CD4-positive, alpha-beta T cell treated with Interleukin-17A for 1 hour (primary cell): ENCODE measurements around the gene LMAN2L.
A peak's percentile ranks its signal among the peaks of the same experiment; 100 is the strongest.

Source experiments
- DNase-seq: peaks from one replicate; pipeline ENCODE4 v3.0.0-alpha.2; 2020

Gene LMAN2L, protein sequence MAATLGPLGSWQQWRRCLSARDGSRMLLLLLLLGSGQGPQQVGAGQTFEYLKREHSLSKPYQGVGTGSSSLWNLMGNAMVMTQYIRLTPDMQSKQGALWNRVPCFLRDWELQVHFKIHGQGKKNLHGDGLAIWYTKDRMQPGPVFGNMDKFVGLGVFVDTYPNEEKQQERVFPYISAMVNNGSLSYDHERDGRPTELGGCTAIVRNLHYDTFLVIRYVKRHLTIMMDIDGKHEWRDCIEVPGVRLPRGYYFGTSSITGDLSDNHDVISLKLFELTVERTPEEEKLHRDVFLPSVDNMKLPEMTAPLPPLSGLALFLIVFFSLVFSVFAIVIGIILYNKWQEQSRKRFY

DNA sequence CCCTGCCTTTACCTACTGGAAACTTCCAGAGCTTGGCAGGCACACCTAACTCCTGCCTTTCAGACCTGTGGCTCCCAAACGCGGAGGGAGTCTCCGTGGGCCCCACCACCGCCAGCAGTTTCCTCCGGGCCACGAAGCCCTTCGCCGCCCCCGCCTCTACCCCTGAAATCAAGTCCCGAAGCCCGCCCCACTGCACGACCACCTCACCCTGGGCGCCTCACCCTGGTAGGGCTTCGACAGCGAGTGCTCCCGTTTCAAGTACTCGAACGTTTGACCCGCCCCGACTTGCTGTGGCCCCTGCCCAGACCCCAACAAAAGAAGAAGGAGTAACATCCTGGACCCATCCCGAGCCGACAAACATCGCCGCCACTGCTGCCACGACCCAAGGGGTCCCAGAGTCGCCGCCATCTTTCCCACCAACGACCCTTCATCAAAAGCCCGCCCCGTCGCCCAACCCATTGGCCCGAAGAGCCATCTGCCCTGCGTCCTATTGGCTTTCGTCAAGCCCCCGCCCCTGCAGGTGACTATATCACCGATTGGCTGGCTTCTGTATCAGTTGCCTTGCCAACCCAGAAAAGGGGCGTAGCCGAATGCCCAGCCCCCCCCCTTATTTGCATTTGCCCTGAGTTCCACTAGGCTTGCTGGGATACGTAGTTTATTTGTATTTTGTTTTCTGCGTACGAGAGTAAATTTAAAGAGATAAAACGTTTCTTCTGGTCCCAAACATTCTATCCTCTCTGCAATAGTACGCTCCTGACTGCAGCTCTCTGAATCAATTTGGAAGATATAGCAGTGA lies at the start of gene LMAN2L:
LMAN2L (minus strand) TSS at position 432 of the 796 bp plus-strand sequence; CDS start at position 408, 24 bp downstream.
- peak; percentile 98 for DNase-seq

DNA sequence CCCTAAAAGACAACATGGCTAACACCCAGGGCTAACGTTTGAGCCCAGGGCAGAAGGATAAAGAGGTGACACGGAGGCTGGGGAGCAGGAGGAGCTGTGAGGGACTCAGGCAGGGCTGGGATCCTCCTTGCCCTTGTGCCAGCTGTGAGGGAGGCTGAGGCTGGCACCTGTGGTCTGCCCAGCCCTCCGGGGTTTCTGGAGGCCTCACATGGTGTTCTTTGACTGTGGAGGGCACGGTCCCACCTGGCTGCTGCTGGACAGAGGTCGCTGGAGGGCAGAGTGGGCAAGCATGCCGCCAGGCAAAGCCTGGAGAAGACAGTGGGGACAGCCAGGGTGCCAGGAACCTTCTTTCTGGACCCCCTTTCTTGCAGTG lies 49.4 kb upstream of the LMAN2L start:
- DNase-seq: no peak

DNA sequence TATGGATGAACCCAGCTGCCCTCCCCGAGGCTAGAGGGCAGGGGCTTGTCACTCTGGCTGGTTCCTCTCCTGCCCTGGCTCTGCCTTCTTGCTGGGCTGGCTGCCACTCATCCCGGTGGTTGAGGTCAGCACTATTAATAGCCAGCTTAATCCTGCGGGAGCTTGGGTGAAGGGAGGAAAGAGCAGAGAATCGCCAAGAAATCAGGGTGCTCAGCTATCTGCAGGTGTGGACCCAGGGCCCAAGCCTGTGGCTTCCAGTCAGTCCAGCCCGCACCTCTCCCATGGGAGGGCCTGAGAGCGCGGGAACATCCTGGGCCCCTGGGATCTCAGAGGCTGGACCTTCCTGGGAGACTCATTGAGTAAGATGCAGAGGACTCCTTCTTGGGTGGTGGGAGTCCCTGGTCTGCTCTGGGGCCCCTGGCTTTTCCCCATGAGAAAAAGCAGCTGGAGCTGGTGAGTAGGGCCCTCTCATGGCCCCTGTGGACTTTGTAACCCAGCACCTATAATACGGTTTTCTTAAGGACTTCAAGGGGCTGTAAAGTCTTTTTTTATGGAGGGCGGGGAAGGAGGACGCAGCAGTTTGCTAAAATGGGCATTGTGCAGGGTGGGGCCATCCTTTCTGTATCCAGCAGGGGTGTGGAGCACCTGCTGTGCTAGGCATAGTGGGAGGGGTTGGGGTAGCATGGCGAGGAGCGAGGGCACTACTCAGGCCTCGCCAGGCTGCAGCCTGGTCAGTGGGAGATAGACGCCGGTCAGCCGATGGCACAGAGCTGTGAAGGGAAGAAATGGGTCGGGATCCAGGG lies 48.8 kb upstream of the LMAN2L start:
- no peak for DNase-seq

DNA sequence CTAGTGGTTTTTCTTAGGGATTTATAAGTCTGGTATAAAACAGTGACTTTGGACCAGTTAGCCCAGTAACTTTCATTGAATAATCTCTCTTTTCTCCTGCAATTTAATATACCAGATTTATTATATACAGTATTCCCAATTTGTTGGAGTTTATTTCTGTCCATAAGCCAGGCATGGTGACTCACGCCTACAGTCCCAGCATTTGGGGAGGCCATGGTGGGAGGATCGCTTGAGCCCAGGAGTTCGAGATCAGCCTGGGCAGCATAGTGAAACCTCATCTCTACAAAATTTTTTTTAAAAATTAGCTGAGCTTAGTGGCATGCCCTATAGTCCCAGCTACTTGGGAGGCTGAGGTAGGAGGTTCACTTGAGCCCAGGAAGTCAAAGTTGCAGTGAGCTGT lies 47.5 kb upstream of the LMAN2L start:
- no peak for DNase-seq

DNA sequence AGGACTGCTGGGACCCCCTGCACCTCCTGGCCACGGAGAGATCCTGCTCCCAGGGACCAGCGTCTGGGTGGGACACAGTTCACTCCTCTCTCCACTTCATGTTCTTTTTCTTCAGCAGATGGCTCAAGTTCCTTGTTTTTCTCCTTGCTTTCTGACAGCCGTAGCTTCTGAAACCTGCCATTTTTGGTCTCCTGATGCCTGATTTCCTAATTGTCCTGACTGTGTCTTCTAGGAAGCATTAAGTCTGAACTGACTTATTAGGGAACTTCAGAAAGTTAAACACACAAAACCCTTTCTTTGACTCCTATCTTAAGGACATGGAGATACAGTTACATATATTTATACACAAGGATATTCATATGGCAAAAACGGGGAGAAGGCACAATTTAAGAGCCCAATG lies 43.5 kb upstream of the LMAN2L start:
- no peak for DNase-seq

DNA sequence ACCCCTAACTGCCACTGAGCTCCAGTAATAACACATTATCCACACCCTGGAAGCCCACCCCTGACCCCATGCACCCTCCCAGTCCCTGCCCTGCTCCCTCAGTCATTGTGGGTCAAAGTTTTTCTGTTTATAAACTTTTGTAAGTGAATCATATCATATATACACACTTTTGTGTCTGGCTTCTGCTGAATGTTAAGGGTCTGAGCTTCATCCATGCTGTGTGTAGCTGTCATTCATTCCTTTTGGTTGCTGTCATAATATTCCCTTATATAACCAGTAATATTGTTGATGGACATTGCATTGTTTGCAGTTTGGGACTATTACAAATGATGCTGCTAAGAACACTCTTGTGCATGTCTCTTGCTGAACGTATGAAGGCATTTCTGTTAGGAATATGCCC lies 35.3 kb upstream of the LMAN2L start:
- DNase-seq: no peak

DNA sequence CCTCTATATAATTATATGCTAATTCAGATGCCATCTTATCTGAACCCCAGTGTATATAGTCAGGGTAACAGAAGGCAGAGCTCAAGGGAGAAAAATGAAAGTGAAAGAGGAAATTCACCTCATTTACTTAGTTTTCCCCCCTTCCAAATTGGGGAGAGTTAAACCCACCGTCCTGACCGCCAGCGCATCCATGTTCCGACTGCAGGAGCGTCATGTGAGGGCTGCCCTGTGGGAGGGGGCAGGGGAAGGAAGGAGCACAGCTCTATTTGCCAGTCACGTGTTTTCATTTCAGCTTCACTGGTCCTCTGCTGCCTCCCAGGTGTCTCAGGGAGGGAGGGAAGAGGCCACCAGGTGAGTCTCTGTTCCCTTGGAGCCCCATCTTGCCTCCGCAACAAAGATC lies 34.1 kb upstream of the LMAN2L start:
- peak; percentile 75 for DNase-seq

DNA sequence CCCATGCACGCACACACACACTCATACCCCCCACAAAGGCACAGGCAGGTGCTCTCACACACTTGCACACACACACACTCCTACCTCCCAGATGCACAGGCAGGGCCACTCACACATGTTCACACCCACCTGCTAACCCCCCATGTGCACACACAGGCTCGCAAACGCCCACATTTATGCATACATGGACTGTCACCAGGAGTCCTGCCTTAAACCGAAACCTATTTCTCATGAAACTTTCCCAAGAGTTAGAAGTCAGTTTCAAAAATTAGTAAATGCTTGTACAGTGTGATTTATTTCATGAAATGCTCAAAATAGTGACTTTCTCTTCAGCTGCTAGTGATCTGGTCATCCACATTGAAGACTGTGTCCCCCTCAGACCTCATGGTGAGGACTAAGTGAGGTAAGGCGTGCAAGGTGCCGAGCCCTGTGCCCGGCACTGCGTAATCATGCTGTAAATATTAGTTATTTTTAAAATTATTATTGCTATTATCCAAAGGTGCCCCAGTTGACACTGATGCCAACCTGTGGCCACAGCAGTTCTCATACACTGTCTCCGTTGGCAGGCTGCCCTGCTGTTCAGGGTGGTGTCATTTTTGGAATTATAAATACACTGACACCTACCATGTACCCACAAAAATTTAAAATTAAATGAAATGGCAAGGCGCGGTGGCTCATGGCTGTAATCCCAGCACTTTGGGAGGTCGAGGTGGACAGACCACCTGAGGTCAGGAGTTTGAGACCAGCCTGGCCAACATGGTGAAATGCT lies 33.2 kb upstream of the LMAN2L start:
- peak; percentile 23 for DNase-seq

DNA sequence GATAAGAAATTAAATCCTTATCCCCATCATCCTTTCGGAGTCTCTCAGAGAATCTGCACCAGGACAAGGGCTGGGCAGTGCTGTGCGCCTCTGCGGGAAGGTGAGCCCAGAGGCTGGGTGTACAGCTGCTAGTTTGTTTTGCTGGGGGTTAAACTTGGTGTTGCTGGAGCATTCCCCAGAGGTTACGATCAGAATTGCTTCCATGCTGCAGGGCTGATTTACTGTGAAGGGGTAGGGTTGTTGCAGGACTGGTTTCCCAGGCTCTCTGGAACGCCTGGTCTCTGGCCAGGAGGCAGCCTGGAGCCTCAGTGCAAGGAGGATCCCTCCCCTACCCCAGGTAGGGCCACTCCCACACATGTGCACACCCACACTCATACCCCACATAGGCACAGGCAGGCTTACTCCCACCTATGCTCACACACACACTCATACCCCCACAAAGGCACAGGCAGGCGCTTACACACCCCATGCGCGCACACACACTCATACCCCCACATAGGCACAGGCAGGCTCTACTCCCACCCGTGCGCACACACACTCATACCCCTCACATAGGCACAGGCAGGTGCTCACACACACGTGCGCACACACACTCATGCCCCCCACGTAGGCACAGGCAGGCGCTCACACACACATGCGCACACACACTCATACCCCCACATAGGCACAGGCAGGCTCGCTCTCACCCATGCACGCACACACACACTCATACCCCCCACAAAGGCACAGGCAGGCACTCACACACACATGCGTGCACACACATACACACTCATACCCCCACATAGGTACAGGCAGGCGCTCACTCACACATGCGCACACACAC lies 32.1 kb upstream of the LMAN2L start:
- DNase-seq: no peak

GRCh38 chr2:96770442-96771202 lies 30.8 kb upstream of the LMAN2L start:
- no peak for DNase-seq

GRCh38 chr2:96769814-96770213 lies 29.9 kb upstream of the LMAN2L start:
- DNase-seq: no peak

GRCh38 chr2:96768083-96768561 lies 28.3 kb upstream of the LMAN2L start:
- no peak for DNase-seq

- no peak for DNase-seq
These were observed 27.4 kb upstream of the LMAN2L start for GRCh38 chr2:96767135-96767871.

GRCh38 chr2:96764253-96764637 lies 24.4 kb upstream of the LMAN2L start:
- DNase-seq: no peak

GRCh38 chr2:96763511-96764252 lies 23.8 kb upstream of the LMAN2L start:
- DNase-seq: no peak

DNA sequence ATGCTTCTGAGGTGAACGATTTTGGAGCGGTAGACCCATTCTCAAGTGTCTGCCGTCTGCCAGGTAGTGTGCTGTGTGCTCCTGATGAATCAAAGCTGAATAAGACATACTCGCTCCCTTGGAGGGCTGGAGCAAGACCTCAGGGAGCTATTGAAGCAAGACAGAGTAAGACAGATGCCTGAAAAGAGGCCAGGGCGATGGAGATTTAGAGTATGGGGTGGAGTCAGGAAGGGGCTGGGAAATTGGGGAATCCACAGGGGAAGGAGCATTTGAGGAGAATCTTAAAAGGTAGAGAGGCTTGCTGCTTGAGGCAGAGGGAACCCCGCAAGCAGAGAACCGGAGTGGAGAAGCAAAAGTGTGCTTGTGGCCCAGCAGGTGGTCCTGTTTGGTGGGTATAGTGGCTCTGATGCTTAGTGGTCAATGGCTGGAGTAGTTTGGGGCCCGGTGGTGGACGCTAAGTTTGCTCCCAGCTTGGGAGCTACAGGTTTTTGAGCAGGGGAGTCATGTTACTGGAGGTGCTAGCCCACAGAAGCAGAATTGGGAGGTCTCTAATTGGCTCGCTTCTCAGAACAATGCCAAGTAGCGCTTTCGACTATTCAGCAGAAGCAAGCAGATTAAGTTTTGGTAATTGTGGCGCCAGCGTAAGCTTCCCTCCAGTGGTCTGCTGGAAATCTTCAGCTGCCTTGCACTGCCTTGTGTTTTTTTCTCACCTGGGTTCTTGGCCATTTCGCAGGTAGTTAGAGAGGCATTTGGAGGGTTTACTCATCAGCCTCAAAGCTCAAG lies 22.9 kb upstream of the LMAN2L start:
- no peak for DNase-seq

DNA sequence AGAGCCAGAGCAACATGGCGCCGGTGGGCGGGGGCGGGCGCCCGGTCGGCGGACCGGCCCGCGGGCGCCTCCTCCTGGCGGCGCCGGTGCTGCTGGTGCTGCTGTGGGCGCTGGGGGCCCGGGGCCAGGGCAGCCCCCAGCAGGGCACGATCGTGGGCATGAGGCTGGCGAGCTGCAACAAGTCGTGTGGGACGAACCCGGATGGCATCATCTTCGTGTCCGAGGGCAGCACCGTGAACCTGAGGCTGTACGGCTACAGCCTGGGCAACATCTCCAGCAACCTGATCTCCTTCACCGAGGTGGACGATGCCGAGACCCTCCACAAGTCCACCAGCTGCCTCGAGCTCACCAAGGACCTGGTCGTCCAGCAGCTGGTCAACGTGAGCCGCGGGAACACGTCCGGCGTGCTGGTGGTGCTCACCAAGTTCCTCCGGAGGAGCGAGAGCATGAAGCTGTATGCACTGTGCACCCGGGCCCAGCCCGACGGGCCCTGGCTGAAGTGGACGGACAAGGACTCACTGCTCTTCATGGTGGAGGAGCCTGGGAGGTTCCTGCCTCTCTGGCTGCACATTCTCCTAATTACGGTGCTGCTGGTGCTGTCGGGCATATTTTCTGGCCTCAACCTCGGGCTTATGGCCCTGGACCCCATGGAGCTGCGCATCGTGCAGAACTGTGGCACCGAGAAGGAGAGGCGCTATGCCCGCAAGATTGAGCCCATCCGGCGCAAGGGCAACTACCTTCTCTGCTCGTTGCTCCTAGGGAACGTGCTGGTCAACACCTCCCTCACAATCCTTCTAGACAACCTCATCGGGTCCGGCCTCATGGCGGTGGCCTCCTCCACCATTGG lies 21.3 kb upstream of the LMAN2L start:
- no peak for DNase-seq
